B cell (primary cell): ENCODE results near the gene MEF2C. TPM values are rescaled to one million over a fixed set of nuclear protein-coding genes. Genes with fewer than 3 reads are reported as not detected.

Experiments
- ATAC-seq: fragments of 200-7000 bp; cut with Tn5 transposase; one replicate; pipeline ENCODE4 v1.10.0; 2021; ENCODE audit warnings: low read depth, mild to moderate bottlenecking, moderate number of reproducible peaks, moderate library complexity
- CTCF ChIA-PET: fragments of 350-600 bp; sonication (Branson Sonifier 250); formaldehyde crosslinking; loops from one replicate; lab custom pipeline; 2021; ENCODE audit warnings: antibody characterized with exemption, inconsistent platforms; lab: Charles Lee
- POLR2A ChIA-PET: fragments of 350-600 bp; sonication (Branson Sonifier 250); formaldehyde crosslinking; loops from one replicate; lab custom pipeline; 2021; ENCODE audit warnings: antibody characterized with exemption; lab: Charles Lee
- DNase-seq: peaks from one replicate; pipeline ENCODE4 v3.0.0; 2013
- H2AFZ ChIP-seq: 2 replicates; pipeline ENCODE4 v1.6.1; 2012; ENCODE audit warnings: mild to moderate bottlenecking, low read depth, low read length; ENCODE audit not compliant: insufficient read depth, poor library complexity, severe bottlenecking
- H3K27ac ChIP-seq, 2 donors: 1 replicate in 1 of 2; 2 replicates in 1 of 2; pipeline ENCODE4 v1.5.1; 2012 to 2013; ENCODE audit warnings: low read length in 2 of 2, mild to moderate bottlenecking in 2 of 2, moderate library complexity in 1 of 2
- H3K27me3 ChIP-seq, 4 experiments: fragments of 200-600 bp in 1 of 4; sonication (generic) in 1 of 4; replicated peaks in 1 of 4; 1 replicate in 2 of 4; 2 replicates in 2 of 4; pipeline versions ENCODE4 v1.6.1 to v1.7.0; 2013 to 2016; ENCODE audit warnings: low read length in 3 of 4, mild to moderate bottlenecking in 2 of 4, mixed read lengths in 1 of 4, moderate library complexity in 1 of 4; ENCODE audit not compliant: insufficient read depth in 4 of 4, control insufficient read depth in 3 of 4; ENCODE audit errors: control extremely low read depth in 1 of 4
- H3K36me3 ChIP-seq, 2 experiments: replicated peaks in 1 of 2; 1 replicate in 1 of 2; 2 replicates in 1 of 2; pipeline versions ENCODE4 v1.6.1 to v1.7.1; 2013; ENCODE audit warnings: low read length in 1 of 2; ENCODE audit not compliant: insufficient read depth in 2 of 2, control insufficient read depth in 1 of 2; ENCODE audit errors: control extremely low read depth in 1 of 2, extremely low read depth in 1 of 2
- H3K4me1 ChIP-seq, 2 donors: fragments of 200-600 bp in 1 of 2; sonication (generic) in 1 of 2; 1 replicate in 1 of 2; 2 replicates in 1 of 2; pipeline versions ENCODE4 v1.5.1 to v1.6.1; 2013 to 2017; ENCODE audit warnings: low read length in 2 of 2; ENCODE audit not compliant: control insufficient read depth in 2 of 2, insufficient read depth in 2 of 2
- H3K4me2 ChIP-seq: replicated peaks from 2 replicates; pipeline ENCODE3; 2012; ENCODE audit warnings: mild to moderate bottlenecking, low read depth, low read length; ENCODE audit not compliant: poor library complexity, severe bottlenecking
- H3K4me3 ChIP-seq, 5 experiments: fragments of 200-600 bp in 1 of 5; sonication (generic) in 1 of 5; 1 replicate in 3 of 5; 2 replicates in 2 of 5; pipeline versions ENCODE4 v1.5.1 to v1.7.0; 2011 to 2016; ENCODE audit warnings: low read length in 4 of 5, mild to moderate bottlenecking in 4 of 5, low read depth in 2 of 5, control low read depth in 1 of 5, moderate library complexity in 1 of 5; ENCODE audit not compliant: insufficient read depth in 1 of 5; ENCODE audit errors: control extremely low read depth in 1 of 5, extremely low read depth in 1 of 5
- H3K79me2 ChIP-seq: fragments of 200-600 bp; sonication (generic); one replicate; pipeline ENCODE4 v1.6.0; 2016; ENCODE audit warnings: low read length; ENCODE audit not compliant: control insufficient read depth, insufficient read depth
- H3K9ac ChIP-seq: fragments of 200-600 bp; sonication (generic); 2 replicates; pipeline ENCODE4 v1.6.1; 2017; ENCODE audit warnings: mild to moderate bottlenecking, low read length, moderate library complexity
- H3K9me3 ChIP-seq, 3 donors: one replicate each; pipeline versions ENCODE4 v1.6.1 to v1.7.1; 2013; ENCODE audit warnings: low read length in 2 of 3; ENCODE audit not compliant: control insufficient read depth in 2 of 3, insufficient read depth in 1 of 3; ENCODE audit errors: control extremely low read depth in 1 of 3
- H4K20me1 ChIP-seq: 2 replicates; pipeline ENCODE4 v1.6.0; 2012; ENCODE audit warnings: mild to moderate bottlenecking, low read length; ENCODE audit not compliant: insufficient read depth, control insufficient read depth, poor library complexity, severe bottlenecking
- H3K27ac Mint-ChIP-seq: one replicate; pipeline ENCODE4 v1.8.0; 2021; ENCODE audit warnings: mixed read lengths
- H3K27me3 Mint-ChIP-seq: one replicate; pipeline ENCODE4 v1.8.0; 2021; ENCODE audit warnings: mixed read lengths
- H3K4me1 Mint-ChIP-seq: one replicate; pipeline ENCODE4 v1.8.0; 2021; ENCODE audit warnings: mixed read lengths
- H3K4me3 Mint-ChIP-seq: one replicate; pipeline ENCODE4 v1.8.0; 2021; ENCODE audit warnings: mixed read lengths
- H3K9me3 Mint-ChIP-seq: one replicate; pipeline ENCODE4 v1.8.0; 2022; ENCODE audit warnings: mixed read lengths; ENCODE audit not compliant: insufficient read depth
- EZH2 ChIP-seq: IDR thresholded peaks from 2 replicates; pipeline ENCODE4 v1.6.1; 2012; ENCODE audit warnings: borderline replicate concordance, low read depth, mild to moderate bottlenecking, moderate library complexity, low read length; ENCODE audit not compliant: insufficient read depth, poor library complexity, severe bottlenecking
- WGBS: methylation state at CpG from one replicate; pipeline ENCODE4 v1.1.5; 2013; ENCODE audit warnings: missing lambda C conversion rate; ENCODE audit not compliant: insufficient coverage; 5-methylcytosine and 5-hydroxymethylcytosine counted together
- intact Hi-C: fragments of 100-400 bp; cut with micrococcal nuclease; formaldehyde crosslinking; loops from one replicate; pipeline ENCODE4 v1.10.0; 2022
- polyA plus RNA-seq: library from polyadenylated mRNA; depleted of rRNA; stranded (reverse); fragments of >200 nt; gene quantifications from 2 replicates; pipeline ENCODE4 v1.2.3, GENCODE V29; 2012
- total RNA-seq, 2 donors: library from RNA; stranded (reverse); fragments of 120-200 nt in 1 of 2; gene quantifications; 1 replicate in 1 of 2; 2 replicates in 1 of 2; pipeline versions ENCODE4 v1.2.3 to v1.2.4, GENCODE V29; 2013 to 2022
- TF ChIP-seq, protein P1 (sequence below): fragments of 200-600 bp; IDR thresholded peaks from one replicate; pipeline ENCODE4 v1.8.0; 2022; ENCODE audit warnings: antibody characterized with exemption, mild to moderate bottlenecking

MEF2C gene
- total and polyA plus RNA-seq, 2 donors (not counting 1 experiment from before 2014, with no cell fraction given): 97.4 to 354 TPM

DNA sequence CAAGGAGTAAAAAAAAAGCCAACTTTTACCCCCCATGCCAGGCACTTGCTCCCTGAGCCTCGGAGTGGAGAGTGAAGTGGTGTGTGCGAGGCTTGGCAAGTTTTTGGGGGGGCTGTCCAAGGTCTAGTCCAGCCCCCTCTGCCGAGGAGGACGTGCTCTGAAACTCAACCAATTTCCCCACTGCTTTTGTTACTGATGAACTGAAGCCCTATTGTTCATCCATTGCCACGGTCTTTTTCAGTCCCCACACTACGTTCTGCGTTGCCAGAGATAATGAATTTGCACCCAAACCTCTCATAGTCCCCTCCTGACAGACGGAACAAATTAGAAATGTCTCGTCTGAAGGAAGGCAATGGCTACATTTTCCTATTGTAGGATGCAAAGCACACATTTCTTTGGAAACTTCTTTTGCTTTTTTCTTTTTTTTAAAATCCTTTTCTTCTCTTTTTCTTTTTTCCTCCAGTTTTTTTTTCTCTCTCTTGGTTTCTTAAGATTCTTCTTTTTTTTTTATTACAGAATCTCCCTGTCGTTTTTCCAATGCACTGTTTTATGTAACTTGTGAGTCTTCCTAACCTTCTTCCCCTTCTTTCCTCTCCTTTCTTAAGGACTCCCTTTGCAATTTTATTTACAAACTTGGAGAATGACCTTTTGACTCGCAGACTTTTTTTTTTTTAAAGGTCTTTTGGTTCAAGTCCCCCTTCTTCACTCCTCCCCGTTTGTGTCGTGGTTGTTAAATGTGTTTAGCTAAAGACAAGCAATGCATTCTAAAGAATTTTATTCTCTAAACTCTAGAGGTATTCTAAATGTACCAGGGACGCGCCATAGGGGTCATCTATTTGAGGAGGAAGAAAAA, 209.5 kb downstream of the MEF2C start:
- H4K20me1 ChIP-seq: no peaks in the 10 kb centered on the region
- Mint-ChIP-seq H3K4me1 (peaks cover 28% of the 10 kb centered on the region), H3K9me3 (peaks cover 7% of the 10 kb centered on the region), H3K27me3 (peaks cover 81% of the 10 kb centered on the region), H3K27ac (no peak overlapping the region), H3K4me3 (peak overlapping the region; percentile 21)
- peaks cover 25 to 62% of the 10 kb centered on the region in 2 donors for H3K4me1 ChIP-seq
- WGBS: 4% methylated on average over 3 of the region's 15 CpGs
- DNase-seq (peak; percentile 45), ATAC-seq (no peak)
- H3K36me3 ChIP-seq: no peaks in the 10 kb centered on the region
- H3K9me3 ChIP-seq: peaks cover 14 to 52% (median 27%) of the 10 kb centered on the region in 3 donors
- POLR2A ChIA-PET: interaction anchor here (1.1 kb wide), 1 partner anchor 17 kb away, joined by 3 read pairs; no protein-coding TSS in a partner anchor
- H3K4me3 ChIP-seq: peak overlapping the region in 1 of 5 experiments; percentile 63
- intact Hi-C loops: loop anchor here (2.0 to 10.0 kb wide), 5 partner anchors 13 to 1259 kb away; partner anchors contain the start of gene CCNH
- H3K27me3 ChIP-seq: peaks cover 8 to 84% (median 82%) of the 10 kb centered on the region in 4 experiments
- H3K4me2 ChIP-seq: peak overlapping the region; percentile 95
- H3K9ac ChIP-seq: peak overlapping the region; percentile 69
- TF ChIP-seq EZH2: peak; percentile 22
- TF ChIP-seq, protein P1, sequence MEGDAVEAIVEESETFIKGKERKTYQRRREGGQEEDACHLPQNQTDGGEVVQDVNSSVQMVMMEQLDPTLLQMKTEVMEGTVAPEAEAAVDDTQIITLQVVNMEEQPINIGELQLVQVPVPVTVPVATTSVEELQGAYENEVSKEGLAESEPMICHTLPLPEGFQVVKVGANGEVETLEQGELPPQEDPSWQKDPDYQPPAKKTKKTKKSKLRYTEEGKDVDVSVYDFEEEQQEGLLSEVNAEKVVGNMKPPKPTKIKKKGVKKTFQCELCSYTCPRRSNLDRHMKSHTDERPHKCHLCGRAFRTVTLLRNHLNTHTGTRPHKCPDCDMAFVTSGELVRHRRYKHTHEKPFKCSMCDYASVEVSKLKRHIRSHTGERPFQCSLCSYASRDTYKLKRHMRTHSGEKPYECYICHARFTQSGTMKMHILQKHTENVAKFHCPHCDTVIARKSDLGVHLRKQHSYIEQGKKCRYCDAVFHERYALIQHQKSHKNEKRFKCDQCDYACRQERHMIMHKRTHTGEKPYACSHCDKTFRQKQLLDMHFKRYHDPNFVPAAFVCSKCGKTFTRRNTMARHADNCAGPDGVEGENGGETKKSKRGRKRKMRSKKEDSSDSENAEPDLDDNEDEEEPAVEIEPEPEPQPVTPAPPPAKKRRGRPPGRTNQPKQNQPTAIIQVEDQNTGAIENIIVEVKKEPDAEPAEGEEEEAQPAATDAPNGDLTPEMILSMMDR: no peak
- H2AFZ ChIP-seq: peak overlapping the region; percentile 65
- CTCF ChIA-PET: interaction anchor here (2.1 to 4.1 kb wide), 2 partner anchors 18 kb away, joined by 7 to 38 read pairs; no protein-coding TSS in a partner anchor
- no peaks in the 10 kb centered on the region for H3K79me2 ChIP-seq
- no peak overlapping the region for H3K27ac ChIP-seq
